NOMO-1 treated with DMSO at 0.1 percent for 48 hours (cell line): ENCODE data around the gene HMGXB4.

Experiments used
- DNase-seq: peaks from one replicate; lab custom pipeline; 2025; ENCODE audit not compliant: unreplicated experiment; lab: John Stamatoyannopoulos, UW

The HMGXB4 gene

DNA sequence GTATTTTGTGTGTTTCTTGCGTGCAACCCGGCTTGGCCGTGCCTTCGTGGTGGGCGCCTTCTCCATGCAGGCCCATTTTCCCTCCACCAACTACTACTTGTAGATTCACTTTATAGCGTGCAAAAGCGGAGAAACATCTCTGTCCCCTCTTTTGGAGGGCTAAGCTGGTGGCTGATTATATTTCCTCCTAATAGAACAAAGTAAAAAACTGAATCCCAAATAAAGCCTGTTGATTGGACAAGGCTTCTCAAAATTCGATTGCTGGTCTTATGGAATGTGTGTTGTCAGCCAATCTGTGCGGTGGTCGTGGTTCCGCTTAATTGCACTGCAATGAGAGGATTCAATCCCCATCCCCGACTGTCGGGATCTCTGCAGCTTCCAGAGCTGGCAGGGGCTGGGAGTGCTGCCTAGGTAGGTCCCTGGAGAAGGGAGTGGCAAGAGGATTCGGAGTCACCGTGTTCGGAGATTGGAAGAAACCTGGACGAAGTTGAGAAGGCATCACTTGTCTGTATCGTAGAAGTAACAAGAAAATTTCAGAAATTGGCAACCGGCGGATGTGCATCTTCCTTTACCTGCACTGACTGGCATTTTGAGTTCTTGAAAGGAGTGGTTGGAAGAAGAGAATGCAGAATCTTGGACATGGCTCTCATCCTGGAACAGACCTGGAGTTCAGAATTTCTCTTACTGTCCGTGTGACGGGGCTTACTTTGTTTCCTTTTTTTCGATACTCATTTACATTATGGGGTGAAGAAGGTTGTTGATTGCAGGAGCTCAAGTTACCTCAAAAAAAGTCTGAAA lies 1.1 kb downstream of the HMGXB4 start:
- peak; percentile 24 for DNase-seq

GRCh38 chr22:35264986-35265385 lies 7.7 kb downstream of the HMGXB4 start:
- DNase-seq: no peak

GRCh38 chr22:35266277-35266676 lies 9.0 kb downstream of the HMGXB4 start:
- no peak for DNase-seq

- DNase-seq: no peak
These were observed 12.3 kb downstream of the HMGXB4 start for GRCh38 chr22:35269630-35270029.

- no peak for DNase-seq
These were observed 17.0 kb downstream of the HMGXB4 start for GRCh38 chr22:35274154-35274871.

DNA sequence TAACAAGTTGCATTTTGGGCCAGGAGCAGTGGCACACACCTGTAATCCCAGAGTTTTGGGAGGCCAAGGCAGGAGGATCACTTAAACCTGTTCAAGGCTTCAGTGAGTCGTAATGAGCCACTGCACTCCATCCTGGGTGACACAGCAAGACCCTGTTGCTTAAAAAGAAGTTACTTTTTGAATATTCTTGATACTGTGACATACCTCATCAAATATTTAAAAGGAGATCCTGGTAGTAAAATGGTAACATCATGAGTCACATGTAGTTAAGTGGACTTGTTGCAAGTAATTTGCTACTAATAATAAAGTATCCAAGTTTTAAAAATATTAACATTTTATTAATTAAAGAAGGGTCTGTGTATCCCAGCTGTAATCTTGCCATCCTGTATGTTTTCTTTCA lies 18.3 kb downstream of the HMGXB4 start:
- DNase-seq: no peak

GRCh38 chr22:35276019-35276418 lies 18.7 kb downstream of the HMGXB4 start:
- no peak for DNase-seq

DNA sequence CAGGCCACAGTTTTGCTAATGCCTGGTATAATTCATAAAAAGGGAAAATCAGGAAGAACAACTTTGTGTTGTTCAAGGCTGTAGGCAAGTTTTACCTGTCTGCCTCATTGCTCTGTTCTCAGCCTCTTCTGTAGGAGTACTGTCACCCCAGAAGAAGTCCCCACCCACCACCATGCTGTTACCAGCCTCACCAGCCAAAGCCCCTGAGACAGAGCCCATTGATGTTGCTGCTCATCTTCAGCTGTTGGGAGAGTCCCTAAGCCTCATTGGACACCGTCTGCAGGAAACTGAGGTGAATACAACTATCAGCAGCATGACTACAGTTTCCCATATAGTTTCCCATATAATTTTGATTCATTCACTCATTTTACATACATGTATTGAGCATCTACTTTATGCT lies 30.8 kb downstream of the HMGXB4 start:
- DNase-seq: no peak

- no peak for DNase-seq
These were observed 35.5 kb downstream of the HMGXB4 start for GRCh38 chr22:35292786-35293185.

DNA sequence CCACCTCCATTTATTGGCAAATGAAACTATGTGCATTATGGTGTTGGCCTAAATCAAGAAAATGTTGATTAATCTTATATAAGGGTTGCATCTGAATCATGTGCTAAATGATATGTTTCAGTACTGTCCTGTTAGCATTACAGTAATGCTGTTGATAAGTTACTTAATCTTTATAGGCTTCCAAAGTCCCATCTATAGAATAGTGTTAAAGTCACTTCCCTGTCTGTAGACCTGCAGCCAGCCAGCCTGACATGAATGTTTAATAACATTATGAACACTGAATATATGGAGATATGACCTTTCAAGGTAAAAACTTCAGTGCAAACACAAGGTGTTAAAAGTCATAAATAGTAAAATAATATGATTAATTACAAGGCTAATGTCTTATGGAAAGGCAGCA lies 38.8 kb downstream of the HMGXB4 start:
- no peak for DNase-seq

GRCh38 chr22:35299217-35299672 lies 42.0 kb downstream of the HMGXB4 start:
- DNase-seq: no peak

GRCh38 chr22:35299673-35300499 lies 42.6 kb downstream of the HMGXB4 start, which contains the start of gene TOM1:
TOM1 (plus strand) TSS chr22:35299894; CDS start chr22:35299929, 35 bp downstream.
- peak; percentile 94 for DNase-seq

- DNase-seq: peak; percentile 96
These were observed 44.1 kb downstream of the HMGXB4 start for GRCh38 chr22:35301372-35301874.

DNA sequence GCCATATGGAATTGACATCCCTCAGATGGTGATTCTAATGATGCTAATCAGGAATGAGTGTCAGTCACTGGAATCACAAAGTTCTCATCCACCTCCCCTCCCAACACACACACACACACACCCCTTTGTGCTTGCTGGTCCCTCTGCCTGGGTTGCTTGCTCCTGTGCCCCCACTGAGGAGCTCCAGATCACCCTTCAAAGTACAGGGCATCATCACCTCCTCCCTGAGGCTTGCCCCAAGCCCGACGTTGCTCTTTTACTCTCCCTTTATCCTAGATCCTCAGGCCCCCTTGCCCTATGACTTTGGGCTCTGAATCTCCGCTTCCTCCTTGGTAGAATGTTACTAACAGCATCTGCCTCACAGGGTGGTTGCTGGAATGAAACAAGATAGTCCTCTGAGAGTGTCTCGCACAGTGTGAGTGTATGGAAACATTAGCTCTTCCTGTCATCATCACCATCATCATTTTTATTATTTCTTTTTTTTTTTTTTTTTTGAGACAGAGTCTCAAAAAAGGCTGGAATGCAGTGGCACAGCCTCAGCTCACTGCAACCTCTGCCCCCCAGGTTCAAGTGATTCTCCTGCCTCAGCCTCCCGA lies 45.8 kb downstream of the HMGXB4 start:
- DNase-seq: no peak

DNA sequence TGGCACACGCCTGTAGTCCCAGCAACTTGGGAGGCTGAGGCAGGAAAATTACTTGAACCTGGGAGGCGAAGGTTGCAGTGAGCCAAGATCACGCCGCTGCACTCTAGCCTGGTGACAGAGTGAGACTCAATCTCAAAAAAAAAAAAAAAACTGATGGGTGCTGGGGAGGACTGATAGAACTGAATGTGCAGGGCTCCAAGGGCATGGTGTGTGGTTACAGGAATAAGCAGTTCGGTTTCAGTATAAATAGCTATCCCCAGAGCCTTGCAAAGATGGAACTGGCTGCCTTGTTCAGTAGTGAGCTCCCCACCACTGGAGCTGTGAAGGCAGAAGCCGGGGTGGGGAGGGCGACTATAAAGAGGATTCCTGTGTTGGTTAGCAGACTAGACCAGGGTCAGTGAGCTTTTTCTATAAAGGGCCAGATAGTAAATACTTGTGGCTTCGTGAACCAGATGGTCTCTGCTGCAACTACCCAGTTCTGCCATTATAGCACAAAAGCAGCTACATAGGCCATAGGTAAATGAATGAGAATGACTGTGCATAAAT lies 48.3 kb downstream of the HMGXB4 start:
- no peak for DNase-seq

DNA sequence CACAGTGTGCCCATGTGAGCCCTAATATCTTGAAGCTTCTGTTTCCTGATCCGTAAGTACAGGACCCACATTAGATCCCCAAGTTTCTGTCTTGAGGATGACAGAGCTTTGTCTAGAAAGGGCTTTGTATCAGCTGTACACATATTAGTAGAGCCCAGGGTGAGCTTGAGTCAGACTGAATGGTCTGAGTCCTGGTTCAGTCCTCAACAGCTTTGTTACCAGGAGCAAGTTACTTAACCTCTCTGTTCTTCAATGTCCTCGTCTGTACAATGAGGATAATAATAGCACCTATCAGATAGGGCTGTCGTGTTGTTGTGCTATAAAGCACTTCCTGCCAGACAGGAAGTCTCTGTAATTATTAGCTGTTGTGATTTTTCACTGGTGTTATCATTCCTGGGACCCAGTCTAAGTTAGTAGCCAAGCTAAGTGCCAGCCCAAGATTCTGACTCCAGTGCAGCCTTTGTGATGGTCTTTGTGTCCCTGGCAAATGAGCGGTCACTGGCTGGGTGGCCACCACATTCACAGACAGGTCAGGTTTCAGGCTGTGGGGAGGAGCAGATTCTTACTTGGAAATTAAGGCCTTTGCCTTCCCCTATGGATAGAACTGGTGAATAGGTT lies 49.2 kb downstream of the HMGXB4 start:
- no peak for DNase-seq

DNA sequence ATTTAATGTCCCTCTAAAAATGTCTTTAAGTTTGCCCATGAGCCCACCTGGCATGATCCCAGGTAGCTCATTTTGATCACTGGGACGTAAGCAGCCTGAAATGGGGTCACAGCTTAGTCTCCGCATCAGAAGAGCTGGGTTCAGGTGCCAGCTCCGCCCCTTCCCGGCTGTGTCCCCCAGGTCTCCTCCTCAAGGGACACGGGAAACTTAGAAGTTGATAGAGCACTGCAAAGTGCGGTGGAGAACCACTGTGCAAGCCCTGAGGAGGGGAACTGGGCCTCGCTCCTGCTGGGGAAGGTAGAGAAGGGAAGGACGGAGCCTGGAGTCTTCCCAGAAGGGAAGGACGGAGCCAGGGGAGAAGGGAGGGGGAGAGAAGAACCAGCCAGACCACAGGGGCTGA lies 50.1 kb downstream of the HMGXB4 start:
- no peak for DNase-seq

DNA sequence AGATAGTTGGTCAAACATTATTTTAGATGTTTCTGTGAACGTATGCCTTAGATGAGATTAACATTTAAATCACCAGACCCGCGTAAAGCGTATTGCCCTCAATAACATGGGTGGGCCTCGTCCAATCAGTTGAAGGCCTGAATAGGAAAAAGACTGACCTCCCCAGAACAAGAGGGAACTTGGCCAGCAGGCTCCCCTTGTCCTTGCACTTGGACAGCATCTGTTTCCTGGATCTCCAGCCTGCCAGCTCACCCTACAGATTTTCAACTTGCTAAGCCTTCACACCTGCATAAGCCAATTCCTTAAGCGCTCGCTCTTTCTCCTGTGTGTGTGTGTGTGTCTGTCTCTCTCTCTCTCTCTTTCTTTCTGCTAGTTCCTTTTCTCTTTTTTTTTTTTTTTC lies 50.6 kb downstream of the HMGXB4 start:
- DNase-seq: no peak

DNA sequence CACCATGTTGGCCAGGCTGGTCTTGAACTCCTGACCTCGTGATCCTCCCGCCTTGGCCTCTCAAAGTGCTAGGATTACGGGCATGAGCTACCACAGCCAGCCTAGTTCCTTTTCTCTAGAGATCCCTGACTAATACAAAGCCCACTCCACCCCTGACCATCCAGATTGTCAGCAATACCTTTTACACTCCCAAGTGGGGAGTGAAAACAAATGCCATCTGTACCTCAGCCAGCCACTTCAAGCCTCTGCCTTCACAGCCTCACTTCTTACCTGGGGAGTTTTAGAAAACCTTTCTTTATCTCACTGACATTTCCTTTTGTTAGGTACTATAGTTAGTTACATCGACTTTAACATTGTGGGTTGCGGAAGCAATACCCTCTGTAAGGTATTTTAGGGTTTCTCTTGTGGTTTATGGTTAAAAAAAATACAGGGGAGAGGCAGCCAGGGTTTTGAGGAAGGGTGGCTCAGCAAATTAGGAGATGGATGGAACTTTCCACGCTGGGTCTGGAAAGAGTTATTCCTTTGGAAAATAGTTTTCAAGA lies 51.3 kb downstream of the HMGXB4 start:
- DNase-seq: peak; percentile 48
